IPS DF 19.7 (cell line): ENCODE results near the gene UBE3D.
A peak's percentile ranks its signal among the peaks of the same experiment; 100 is the strongest.

Experiments
- DNase-seq: peaks from one replicate; pipeline ENCODE4 v3.0.0-alpha.2; 2013; ENCODE audit warnings: low read depth, low spot score

UBE3D gene, protein sequence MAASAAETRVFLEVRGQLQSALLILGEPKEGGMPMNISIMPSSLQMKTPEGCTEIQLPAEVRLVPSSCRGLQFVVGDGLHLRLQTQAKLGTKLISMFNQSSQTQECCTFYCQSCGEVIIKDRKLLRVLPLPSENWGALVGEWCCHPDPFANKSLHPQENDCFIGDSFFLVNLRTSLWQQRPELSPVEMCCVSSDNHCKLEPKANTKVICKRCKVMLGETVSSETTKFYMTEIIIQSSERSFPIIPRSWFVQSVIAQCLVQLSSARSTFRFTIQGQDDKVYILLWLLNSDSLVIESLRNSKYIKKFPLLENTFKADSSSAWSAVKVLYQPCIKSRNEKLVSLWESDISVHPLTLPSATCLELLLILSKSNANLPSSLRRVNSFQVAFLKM

DNA sequence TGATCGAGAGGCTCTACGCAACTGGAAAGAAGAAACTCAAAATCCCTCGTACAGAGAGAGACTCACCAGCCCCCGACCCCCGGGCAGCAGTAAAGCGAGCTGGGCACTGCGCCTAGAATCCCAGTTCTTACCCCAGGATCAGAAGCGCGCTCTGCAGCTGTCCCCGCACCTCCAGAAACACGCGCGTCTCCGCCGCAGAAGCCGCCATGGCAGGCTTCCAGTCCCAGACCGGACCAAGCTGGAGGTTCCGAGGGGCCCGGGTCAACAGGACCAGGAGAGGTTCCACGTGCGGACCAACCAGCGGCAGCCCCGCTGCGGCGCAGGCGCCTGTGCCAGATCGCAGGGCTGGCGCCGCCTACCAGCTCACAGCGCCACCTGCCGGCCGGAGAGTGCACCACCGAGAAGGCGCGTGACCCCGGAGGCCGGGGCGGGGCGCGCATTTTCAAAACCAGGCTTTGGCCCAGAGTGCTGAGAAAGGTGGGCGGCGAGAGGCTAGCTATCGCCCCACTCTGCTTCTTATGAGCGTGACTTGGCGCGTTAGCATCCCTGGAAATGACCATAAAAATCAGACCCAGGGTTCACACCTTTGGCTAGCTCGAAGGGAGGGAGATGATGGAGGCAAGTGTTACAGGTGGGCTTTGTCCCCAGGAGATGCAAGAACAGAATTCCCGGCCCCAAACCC is at the start of gene UBE3D:
UBE3D (minus strand) TSS at position 331 of the 682 bp plus-strand sequence; CDS start at position 208, 123 bp downstream.
- no peak for DNase-seq

DNA sequence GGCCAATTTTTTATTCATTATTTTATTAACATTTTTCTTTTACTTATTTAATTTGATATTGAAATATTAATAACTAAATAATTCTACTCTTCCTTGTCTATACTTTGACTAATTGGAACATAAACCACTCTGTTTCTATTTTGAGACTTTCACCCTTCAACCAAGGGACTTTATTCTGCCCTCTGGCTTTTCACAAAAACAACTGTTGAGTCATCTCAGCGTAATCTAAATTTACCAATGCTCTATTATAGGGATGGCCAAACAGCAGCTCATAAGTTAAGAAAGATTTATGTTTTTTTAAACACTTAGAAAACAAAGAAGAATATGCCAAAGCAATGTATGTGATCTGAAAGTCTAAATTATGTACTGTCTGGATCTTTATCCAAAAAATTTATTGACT is 48.5 kb upstream of the UBE3D start:
- DNase-seq, result no peak

DNA sequence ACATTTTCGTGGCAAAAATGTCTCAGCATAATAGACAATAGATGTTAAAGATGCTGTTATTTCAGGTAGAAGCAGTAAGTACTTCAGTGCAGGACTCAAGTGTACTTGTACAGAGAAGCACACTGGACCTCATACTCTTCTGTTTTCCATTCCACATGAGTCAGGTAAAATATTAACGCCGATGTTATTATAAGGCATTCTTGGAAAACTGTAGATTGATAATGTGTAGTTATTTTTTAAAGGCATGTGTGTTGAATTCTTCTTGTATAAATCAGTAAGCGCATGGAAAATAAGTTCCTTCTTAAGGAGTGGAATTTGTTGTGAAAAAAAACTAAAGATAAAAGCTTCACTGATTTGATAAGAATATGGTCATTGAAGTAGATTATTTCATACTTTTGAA is 47.6 kb upstream of the UBE3D start:
- no peak for DNase-seq

DNA sequence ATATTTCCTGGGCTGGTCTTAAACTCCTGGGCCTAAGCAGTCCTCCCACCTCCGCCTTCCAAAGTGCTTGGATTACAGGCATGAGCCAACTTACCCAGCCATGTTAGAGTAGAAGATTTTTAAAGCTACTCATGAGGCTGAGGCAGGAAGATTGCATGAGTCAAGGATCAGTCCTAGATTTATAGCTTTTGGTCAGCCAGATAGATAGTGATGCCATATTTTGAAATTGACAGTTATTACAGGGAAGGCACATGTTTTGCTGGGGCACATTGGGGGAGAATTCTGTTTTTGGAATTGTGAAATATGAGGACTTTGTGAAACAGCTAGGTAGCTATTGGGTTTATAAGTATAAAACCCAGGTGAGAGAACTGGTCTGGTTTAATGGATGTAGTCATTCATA is 42.7 kb upstream of the UBE3D start:
- DNase-seq, result no peak

DNA sequence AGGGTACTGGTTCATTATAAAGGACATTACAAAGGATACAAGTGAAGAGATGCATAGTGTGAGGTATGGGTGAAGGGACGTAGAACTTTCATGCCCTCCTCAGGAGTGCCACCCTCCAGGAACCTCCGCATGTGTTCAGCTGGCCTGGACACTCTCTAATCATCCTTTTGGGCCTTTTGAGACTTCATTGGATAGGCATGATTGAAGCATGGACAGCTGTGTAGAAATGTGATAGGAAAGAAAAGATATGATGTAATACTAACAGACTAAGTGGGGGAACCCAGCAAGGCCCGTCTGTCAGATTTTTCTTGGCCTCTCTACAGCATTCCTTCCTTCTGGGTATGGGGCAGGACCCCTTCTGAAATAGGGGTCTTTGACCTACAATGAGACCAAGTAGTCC is 32.9 kb upstream of the UBE3D start:
- DNase-seq, result no peak

DNA sequence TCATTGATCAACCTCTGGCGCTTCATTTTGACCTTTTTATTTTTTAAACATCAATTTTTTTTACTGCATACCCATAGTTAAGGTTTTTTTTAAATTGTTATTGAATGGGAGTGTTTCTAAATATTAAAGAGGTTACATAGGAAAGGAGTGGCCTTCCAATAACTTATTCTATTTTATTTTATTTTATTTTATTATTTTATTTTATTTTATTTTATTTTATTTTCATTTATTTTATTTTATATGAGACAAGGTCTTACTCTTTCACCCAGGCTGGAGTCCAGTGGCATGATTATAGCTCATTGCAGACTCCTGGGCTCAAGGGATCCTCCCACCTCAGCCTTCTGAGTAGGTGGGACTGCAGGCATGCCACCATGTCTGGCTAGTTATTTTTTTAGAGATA is 32.0 kb upstream of the UBE3D start:
- no peak for DNase-seq

DNA sequence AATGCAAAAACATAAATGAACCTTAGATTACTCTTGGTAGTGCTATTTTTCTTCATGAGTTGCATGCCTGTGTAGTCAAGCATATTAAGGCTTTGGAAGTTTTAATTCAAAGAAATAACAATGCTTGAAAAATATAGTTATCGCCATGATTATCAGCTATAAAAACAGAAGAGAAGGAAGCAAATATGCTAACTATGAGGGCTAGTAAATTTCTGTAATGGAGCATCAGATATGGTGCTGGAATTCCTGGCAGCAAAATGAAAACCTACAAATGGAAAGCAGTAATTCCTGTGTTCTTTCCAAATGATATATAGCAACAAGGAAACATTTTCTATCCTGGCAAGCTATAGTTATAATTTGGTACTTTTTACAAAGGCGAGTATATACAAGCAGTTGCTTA is 31.6 kb upstream of the UBE3D start:
- no peak for DNase-seq

DNA sequence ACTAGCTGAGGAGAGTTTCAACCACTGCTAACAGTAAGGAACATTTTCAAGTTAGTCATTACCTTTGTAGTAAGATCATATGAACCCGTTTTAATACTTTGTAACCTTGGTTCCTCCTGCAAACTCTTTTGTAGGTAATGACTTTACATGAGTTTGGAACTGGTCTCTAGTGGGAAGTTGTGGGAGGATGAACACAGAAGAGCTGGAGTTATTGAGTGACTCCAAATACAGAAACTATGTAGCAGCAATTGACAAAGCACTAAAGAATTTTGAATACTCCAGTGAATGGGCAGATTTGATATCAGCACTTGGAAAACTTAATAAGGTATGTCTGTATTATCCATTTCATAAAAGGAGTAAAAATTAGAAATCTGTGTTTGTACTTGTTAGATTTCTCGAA is 31.1 kb upstream of the UBE3D start:
- no peak for DNase-seq

DNA sequence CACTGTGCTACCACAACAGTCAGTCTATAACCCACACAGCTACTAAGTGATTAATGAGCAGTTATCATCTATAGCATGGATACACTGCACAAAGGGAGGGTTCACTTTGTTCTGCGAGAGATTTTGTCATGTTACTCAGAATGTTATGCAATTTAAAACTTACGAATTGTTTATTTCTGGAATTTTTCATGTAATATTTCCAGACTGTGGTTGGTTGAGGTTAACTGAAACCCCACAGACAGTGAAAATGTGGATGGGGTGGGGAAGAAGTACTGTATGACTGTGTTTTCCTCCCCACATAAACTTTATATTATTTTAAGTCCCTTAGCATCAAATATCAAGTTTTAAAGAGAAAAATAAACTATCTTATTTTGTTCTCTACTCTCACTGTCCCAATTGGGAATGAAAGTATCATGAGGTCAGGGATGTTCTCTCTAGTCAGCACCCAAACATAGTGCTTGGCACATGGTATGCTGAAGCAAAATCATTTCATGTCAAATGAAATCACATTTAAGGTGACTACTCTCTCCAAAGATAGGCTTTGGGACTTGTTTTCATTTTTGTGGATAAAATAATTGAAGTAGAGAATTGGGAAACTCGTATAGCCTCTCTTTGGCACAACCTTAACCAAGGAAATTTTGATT is 27.2 kb upstream of the UBE3D start:
- DNase-seq, result no peak

DNA sequence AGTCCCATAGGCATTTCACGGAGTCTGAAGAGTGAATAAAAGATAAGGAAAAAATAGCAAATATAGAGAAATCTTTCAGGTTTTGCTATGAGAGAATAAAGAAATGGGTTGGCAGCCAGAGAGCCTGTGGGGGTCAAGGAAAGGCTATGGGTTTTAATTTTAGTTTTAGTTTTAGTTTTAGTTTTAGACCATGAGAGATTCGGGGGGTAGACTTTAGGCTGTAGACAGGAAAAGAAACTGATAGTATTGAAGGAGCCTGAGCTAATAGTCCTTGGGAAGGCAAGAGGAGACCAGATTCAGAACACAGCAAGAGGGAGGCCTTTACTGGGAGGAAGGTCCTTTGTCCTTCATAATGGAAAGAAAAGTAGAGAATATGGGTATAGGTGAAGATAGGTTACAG is 21.1 kb upstream of the UBE3D start:
- no peak for DNase-seq

DNA sequence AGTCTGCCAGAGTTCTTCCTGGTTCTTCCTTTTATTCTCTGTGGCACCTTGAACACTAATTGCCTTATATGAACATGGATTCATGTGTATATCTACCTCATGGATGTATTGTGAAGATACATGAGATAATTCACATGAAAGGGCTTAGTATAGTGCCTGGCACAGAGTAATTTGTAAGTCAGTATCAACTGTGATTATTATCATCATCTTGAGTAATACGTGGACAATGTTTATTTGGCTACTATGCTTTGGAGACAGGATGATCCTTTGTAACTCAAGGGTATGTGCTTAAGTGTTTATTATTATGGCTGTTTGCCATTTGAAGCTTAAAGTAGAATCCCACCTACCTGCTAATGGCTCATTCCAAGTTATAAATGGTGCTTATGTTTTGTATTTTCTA is 17.8 kb upstream of the UBE3D start:
- DNase-seq, result no peak

DNA sequence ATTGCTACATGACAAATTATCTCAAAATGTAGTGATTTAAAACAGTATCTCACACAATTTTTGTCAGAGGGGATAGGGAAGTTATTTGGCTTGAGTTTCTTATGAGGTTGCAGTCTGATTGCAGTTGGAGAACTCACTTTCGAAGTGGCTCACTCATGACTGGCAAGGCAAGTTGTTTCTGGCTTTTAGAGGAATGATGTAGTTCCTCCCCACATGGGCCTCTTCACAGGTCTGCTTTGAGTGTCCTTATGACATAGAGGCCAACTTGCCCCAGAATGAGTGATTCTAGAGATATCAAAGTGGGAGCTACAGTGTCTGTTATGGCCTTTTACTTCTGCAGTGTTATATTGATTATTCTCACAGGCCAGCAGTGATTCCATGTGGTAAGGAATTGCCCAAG is 8.0 kb upstream of the UBE3D start:
- no peak for DNase-seq

DNA sequence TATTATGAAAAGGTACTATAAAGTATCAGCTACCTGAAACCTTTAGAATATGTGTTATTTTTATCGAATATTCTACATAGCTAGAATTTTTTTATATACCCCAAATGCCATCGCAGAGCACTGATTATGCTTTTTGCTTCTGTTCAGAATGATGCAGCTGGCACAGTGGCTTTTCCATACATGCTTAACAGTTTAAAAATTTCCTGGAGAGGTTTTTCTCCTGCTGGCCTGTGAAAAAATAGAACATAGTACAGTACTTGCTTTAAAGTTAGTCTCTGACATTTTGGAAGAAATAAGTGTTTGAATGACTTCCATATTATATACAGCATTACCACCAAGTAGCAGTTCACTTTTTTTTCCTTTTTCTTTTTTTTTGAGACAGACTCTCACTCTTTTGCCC is 7.1 kb upstream of the UBE3D start:
- DNase-seq, result no peak

DNA sequence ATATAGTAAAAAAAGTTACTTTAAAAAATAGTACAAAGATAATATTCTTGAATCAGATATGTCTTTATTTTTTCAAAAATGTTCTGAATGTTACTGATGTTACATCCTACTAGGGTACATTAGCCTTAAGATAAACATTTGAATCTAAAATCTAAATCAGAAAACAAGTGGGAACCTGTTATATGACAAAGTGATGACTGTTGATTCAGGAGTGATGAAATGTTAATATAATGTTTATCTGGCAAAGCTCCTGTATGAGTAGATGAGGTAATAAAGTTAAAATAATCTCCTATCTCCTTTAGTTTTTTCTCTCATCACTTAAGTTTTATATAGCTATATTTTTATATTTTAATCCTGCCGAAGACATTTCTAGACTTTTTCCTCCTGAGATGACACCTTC is 6.1 kb upstream of the UBE3D start:
- DNase-seq, result no peak

DNA sequence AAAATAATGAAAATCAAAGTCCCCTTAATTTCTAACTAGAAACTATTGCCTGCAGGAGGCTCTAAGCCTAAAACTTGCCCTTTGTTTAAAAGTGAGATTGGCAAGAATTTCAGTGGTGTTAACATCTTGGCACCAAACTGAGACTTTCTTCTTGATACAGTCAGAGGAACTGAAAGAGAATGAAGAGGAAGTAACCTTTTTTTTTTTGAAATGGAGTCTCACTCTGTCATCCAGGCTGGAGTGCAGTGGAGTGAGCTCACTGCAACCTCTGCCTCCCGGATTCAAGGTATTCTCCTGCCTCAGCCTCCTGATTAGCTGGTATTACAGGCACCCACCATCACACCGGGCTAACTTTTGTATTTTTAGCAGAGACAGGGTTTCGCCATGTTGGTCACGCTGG is 5.4 kb upstream of the UBE3D start:
- no peak for DNase-seq

DNA sequence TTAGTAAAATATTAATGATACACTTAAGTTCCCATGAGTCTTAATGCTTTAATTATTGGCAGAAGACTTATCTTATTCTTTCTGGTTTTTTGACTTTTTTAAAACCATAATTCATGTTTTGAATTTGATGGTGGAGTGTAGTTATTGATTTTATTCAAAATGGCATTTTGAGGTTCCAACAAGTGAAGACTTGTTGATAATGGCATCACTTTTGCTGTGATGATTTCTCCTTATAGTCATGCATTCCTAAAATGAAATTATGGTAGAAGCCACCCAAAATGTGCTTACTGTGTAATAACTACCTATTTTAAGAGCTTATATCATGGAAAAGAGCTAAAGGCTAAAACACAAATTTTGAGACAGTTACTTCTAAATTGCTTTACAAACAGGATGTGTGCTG is 4.0 kb upstream of the UBE3D start:
- no peak for DNase-seq

DNA sequence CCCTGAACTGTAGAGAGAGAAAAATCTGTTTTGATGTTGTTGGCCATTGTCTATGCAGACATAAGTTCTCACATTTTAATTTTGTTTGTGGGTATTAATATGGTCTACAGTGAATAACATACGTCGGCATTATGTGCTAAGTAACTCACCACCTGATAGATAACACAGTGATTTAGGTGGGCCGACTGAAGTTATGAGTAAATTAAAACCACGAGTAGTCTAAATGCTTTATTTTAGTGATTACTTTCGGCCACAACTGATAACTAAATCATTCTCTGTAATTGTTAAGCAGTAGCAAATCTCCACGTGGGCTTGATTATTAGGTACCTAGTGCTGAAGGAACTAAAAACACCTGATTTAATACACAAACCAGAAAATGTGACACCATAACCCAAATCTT is 3.0 kb upstream of the UBE3D start:
- DNase-seq, result no peak

DNA sequence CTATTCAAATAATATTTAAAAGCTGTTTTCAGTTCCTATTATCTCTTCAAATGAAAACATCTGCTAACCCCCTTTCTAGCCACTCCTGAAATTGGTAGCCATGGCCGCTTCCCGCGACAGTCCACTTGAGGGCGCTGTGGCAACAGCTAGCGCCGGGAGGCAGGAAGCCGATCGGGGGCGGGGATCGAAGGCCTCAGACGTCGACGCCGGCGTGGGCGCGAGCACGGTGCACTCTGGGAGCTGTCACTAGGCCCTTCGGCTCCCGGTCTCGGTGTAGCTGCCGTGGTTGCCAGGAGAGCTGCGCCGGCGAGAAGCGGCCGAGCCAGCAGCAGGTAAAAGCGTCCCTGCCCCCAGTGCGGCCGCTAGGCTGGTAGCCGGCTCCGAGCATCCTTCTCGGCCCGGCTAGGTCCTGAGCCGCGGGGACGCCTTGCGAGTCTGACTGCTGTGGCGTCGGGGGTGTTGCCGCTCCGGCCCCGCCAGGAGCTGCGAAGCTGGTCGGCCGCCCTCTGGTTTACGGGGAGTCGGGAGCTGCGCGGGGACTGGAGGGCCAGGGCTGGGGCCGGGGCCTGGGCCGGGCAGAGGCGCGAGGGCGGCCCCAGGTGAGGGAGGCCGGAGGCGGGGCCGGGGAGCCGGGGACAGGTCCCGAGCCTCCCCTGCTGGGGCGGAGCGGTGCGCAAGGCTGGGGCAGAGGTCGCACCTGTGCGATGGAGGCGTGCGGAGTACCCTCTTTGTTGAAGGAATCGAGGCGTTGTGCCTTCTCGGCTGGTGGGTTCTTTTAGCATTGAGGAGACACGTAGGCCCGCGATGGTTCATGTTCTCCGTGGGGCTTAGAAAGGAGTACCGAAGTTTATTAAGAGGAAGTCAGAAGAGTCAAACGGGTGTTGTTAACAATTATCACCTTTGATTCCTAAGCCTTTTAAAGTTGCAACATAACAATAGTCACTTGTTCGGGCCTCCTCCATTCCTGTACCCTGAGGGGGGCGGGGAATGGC is 2.1 kb upstream of the UBE3D start, which contains the start of gene DOP1A:
DOP1A (plus strand) TSS at position 224 of the 992 bp plus-strand sequence. CDS start 29,307 bp downstream, outside the sequence.
- DNase-seq, result peak; percentile 64

DNA sequence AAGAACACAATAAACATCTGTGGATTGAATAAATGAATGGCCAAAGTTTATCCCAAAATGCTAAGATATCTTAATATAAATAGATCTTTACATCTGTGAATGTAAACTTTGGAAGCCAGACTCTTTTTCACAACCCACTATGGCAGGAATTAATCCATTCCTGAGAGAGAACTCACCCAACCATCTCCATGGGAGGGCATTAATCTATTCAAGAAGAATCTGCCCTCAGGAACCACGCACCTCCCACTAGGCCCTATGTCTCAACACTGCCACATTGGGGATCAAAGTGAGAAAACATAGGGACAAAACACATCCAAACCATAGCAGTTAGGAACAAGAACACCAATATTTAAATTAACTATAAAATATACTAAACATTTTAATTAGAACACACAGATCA is 3.4 kb downstream of the UBE3D start:
- DNase-seq, result no peak

DNA sequence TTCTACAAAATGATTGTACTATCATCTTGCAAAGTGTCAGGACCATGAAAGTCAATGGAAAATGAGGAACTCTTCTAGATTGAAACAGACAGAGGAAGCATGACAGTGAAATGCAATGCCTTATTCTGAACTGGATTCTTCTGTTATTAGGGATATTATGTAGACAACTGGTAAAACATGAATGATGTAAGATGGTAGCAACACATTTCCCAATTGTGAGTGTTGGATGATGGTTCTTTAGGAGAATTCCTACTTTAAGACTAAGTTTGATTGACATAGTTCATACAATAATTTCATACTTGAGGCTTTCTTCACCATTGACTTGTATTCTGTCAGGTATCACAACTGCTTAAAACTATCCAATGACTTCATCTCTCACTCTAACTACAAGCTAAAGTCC is 4.5 kb downstream of the UBE3D start:
- no peak for DNase-seq

DNA sequence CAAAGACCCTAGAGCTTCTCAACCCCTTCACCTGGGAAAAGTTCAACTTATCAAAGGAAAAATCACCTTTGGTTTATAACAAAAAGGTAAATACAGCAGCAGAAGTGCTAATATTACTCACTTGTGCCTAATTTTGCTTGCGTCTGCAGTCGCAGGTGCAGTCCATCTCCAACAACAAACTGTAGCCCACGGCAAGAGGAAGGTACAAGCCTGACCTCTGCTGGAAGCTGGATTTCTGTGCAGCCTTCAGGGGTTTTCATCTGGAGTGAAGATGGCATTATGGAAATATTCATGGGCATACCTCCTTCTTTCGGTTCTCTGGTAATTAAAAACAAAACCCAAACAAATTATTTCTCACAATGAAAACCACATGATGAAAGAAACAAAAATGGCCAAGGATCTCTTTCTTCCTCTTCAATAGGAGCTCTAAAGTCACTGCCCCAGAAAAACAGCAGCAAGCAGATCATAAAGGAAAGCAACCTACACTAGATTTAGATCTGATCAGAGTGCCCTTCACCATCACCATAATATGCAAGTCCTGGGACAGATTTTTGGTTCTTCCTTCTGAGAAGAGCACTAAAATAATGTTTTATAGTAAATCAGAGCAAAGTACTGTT is 7.8 kb downstream of the UBE3D start:
- DNase-seq, result no peak
